A673 (cell line): Measurements from ENCODE around the gene NXPE4. TPM values are rescaled to one million over a fixed set of nuclear protein-coding genes. Genes with fewer than 3 reads are reported as not detected.

Experiments
- BruUV-seq: library from RNA; stranded (reverse); fragments of 400-500 nt; replicated peaks from 2 replicates; lab custom pipeline; 2021; lab: Mats Ljungman, UMichigan
- CTCF ChIA-PET: fragments of 300-600 bp; sonication (Branson Sonifier 250); formaldehyde crosslinking; loops from one replicate; lab custom pipeline; 2022; ENCODE audit warnings: antibody characterized with exemption; lab: Charles Lee
- POLR2A ChIA-PET: fragments of 300-600 bp; sonication (Branson Sonifier 250); formaldehyde crosslinking; loops from one replicate; lab custom pipeline; 2022; ENCODE audit warnings: antibody characterized with exemption; ENCODE audit not compliant: low non-redundant PET; lab: Charles Lee
- DNase-seq: peaks from one replicate; pipeline ENCODE4 v3.0.0-alpha.2; 2015; ENCODE audit warnings: low spot score
- H3K27ac ChIP-seq: fragments of 200-600 bp; sonication (generic); 2 replicates; pipeline ENCODE4 v1.5.1; 2016; ENCODE audit warnings: mixed run types, low read depth, mild to moderate bottlenecking, mixed read lengths, antibody characterized with exemption, low read length; ENCODE audit not compliant: poor library complexity, severe bottlenecking
- H3K27me3 ChIP-seq: fragments of 200-600 bp; sonication (generic); replicated peaks from 2 replicates; pipeline ENCODE4 v1.6.1; 2017; ENCODE audit warnings: mixed run types, low read depth, mild to moderate bottlenecking, mixed read lengths, antibody characterized with exemption, low read length; ENCODE audit not compliant: insufficient read depth, poor library complexity
- H3K36me3 ChIP-seq: fragments of 200-600 bp; sonication (generic); 2 replicates; pipeline ENCODE4 v1.6.1; 2016; ENCODE audit warnings: mixed run types, mild to moderate bottlenecking, mixed read lengths, antibody characterized with exemption, low read length; ENCODE audit not compliant: insufficient read depth, poor library complexity, severe bottlenecking
- H3K4me1 ChIP-seq: fragments of 200-600 bp; sonication (generic); 2 replicates; pipeline ENCODE4 v1.6.1; 2017; ENCODE audit warnings: mixed run types, mild to moderate bottlenecking, mixed read lengths, antibody characterized with exemption, low read length; ENCODE audit not compliant: insufficient read depth, poor library complexity, severe bottlenecking
- H3K4me3 ChIP-seq: fragments of 200-600 bp; sonication (generic); 2 replicates; pipeline ENCODE4 v1.5.1; 2016; ENCODE audit warnings: low read depth, mixed run types, mild to moderate bottlenecking, mixed read lengths, low read length; ENCODE audit not compliant: poor library complexity, severe bottlenecking
- H3K9me3 ChIP-seq: fragments of 200-600 bp; sonication (generic); 2 replicates; pipeline ENCODE4 v1.6.1; 2016; ENCODE audit warnings: mixed run types, low read depth, mild to moderate bottlenecking, mixed read lengths, antibody characterized with exemption, low read length; ENCODE audit not compliant: poor library complexity, severe bottlenecking
- EZH2 ChIP-seq: fragments of 200-600 bp; sonication (generic); IDR thresholded peaks from 2 replicates; pipeline ENCODE4 v1.6.1; 2017; ENCODE audit warnings: borderline replicate concordance, low read depth, mild to moderate bottlenecking, mixed read lengths, antibody characterized with exemption, low read length; ENCODE audit not compliant: poor library complexity, severe bottlenecking
- intact Hi-C: fragments of 100-400 bp; cut with micrococcal nuclease; formaldehyde crosslinking; loops from one replicate; pipeline ENCODE4 v1.10.0; 2022; ENCODE audit not compliant: unreplicated experiment
- total RNA-seq: library from RNA; stranded (reverse); gene quantifications from 2 replicates; pipeline ENCODE4 v1.2.3, GENCODE V29; 2021
- TF ChIP-seq, protein P1 (sequence below): fragments of 300-800, 200-600 bp; sonication (generic); conservative IDR thresholded peaks from 2 replicates; pipeline ENCODE4 v1.5.1; 2017; ENCODE audit warnings: low read depth, mild to moderate bottlenecking, antibody characterized with exemption, low read length, moderate library complexity, mixed read lengths

Gene NXPE4
- total RNA-seq, 1 experiment from 2014 or later, result not detected

GRCh38 chr11:114553642-114554041 is 41.9 kb downstream of the NXPE4 start:
- no TSS peak for BruUV-seq

DNA sequence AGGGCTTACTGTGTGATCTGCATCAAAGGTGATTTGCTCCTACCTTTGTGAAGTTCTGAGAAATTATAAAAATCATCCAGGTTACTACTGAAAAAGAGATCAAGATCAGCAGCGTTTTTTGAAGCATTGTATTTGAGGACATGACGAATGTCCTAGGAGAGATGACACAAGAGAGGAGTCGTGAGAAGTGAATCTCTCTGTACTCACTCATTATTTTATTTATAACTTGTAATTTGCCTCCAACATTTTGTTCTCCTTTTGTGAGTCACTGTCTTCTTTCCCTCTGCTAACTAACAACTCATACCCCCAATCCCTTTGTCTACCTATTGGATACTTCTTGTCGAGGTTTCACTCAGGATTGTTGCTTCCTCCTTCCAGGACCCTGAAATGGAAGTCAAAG is 44.5 kb downstream of the NXPE4 start:
- intact Hi-C loops, result no loop called here
- Histone ChIP-seq H3K36me3 (no peaks in the 10 kb centered on the region), H3K4me3 (no peak overlapping the region), H3K9me3 (no peaks in the 10 kb centered on the region), H3K4me1 (no peaks in the 10 kb centered on the region), H3K27ac (no peak overlapping the region), H3K27me3 (peaks cover 20% of the 10 kb centered on the region)
- ChIA-PET CTCF (no interaction called here), POLR2A (no interaction called here)
- BruUV-seq, result no TSS peak
- TF ChIP-seq, protein P1, sequence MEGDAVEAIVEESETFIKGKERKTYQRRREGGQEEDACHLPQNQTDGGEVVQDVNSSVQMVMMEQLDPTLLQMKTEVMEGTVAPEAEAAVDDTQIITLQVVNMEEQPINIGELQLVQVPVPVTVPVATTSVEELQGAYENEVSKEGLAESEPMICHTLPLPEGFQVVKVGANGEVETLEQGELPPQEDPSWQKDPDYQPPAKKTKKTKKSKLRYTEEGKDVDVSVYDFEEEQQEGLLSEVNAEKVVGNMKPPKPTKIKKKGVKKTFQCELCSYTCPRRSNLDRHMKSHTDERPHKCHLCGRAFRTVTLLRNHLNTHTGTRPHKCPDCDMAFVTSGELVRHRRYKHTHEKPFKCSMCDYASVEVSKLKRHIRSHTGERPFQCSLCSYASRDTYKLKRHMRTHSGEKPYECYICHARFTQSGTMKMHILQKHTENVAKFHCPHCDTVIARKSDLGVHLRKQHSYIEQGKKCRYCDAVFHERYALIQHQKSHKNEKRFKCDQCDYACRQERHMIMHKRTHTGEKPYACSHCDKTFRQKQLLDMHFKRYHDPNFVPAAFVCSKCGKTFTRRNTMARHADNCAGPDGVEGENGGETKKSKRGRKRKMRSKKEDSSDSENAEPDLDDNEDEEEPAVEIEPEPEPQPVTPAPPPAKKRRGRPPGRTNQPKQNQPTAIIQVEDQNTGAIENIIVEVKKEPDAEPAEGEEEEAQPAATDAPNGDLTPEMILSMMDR, result no peak
- no peak for TF ChIP-seq EZH2
- no peak for DNase-seq

More at GRCh38 chr11:114553642-114554041, 41.9 kb downstream of the NXPE4 start:
- POLR2A ChIA-PET, result no interaction called here
- no peak overlapping the region for H3K4me3 ChIP-seq
- TF ChIP-seq EZH2, result no peak
- TF ChIP-seq, protein P1, result no peak
- peaks cover 20% of the 10 kb centered on the region for H3K27me3 ChIP-seq
- no peaks in the 10 kb centered on the region for H3K4me1 ChIP-seq
- H3K36me3 ChIP-seq, result no peaks in the 10 kb centered on the region
- intact Hi-C loops, result no loop called here
- no peak overlapping the region for H3K27ac ChIP-seq
- no peaks in the 10 kb centered on the region for H3K9me3 ChIP-seq
- CTCF ChIA-PET, result no interaction called here
- DNase-seq, result no peak

GRCh38 chr11:114525682-114526081 is 69.9 kb downstream of the NXPE4 start:
- TF ChIP-seq, protein P1, result no peak
- no peak for TF ChIP-seq EZH2
- ChIA-PET CTCF (no interaction called here), POLR2A (no interaction called here)
- intact Hi-C loops, result no loop called here
- no TSS peak for BruUV-seq
- Histone ChIP-seq H3K36me3 (no peaks in the 10 kb centered on the region), H3K4me3 (no peak overlapping the region), H3K4me1 (no peaks in the 10 kb centered on the region), H3K27ac (no peak overlapping the region), H3K9me3 (peaks cover 4% of the 10 kb centered on the region), H3K27me3 (peaks cover 4% of the 10 kb centered on the region)
- DNase-seq, result no peak
